Putamen (tissue), 1 donor: ENCODE results near the gene SUOX.
"Not testable (repeated sequence)": the region's sequence is repeated elsewhere in the genome, so short reads cannot be mapped to it uniquely, and the experiment has no call there.

Experiments used
- DNase-seq: peaks from one replicate; pipeline ENCODE4 v3.0.0-alpha.2; 2016; ENCODE audit warnings: low spot score

Gene SUOX

GRCh38 chr12:55996715-55997534 is at the start of gene SUOX:
Gene SUOX, plus strand, starts transcription at chr12:55997276. Its CDS starts 4,946 bp downstream, at chr12:56002222.
- peak; percentile 97 for DNase-seq

DNA sequence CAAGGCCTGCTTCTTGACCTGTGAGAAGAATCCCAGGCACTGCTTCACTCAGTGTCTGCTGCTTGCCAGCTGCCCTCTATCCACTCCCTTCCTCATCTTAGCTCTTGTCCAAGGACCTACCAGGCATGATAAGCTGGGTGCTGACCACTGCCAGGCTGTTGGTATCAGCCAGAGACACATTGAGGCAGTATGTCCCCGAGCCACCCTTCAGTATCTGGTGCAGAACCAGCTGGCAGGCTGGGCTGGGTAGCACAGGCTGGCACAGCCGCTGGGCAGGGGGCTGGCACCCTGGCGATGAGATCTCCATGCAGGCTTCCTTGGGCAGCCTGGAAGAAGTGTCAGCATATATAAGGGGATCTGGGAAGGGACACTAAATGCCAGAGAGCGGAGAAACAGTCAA is 41.7 kb upstream of the SUOX start:
- no peak for DNase-seq

GRCh38 chr12:55955800-55956508 is 41.1 kb upstream of the SUOX start:
- no peak for DNase-seq

- no peak for DNase-seq
Observed at GRCh38 chr12:55957106-55957859, 39.8 kb upstream of the SUOX start.

- DNase-seq, result no peak
Observed at GRCh38 chr12:55963760-55964159, 33.3 kb upstream of the SUOX start.

GRCh38 chr12:55965240-55965639 is 31.8 kb upstream of the SUOX start:
- no peak for DNase-seq

DNA sequence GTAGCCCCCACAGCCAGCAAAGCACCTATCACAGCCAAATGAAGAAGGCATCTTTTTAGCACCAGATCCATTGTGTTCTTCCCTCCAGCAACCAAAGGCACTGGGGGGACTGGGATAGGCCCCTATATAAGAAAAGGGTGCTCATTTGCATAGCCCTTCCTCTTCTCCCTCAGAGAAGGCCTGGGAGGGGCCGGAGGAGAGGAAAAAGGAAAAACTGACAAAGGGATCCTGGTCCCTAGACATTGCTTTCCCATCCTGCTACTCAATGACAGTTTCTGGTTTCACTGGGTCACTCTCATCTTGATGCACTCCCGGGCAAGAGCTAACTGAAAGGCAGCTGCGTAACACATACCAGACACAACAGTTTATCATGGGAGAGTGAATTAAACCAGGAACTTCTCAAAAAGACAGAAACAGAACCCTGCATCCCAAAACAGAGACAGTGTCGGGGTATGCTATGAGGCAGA is 31.1 kb upstream of the SUOX start, which contains the start of gene PMEL:
PMEL (minus strand) TSS at position 102 of the 467 bp plus-strand sequence; CDS start at position 71, 31 bp downstream.
- DNase-seq, result no peak

DNA sequence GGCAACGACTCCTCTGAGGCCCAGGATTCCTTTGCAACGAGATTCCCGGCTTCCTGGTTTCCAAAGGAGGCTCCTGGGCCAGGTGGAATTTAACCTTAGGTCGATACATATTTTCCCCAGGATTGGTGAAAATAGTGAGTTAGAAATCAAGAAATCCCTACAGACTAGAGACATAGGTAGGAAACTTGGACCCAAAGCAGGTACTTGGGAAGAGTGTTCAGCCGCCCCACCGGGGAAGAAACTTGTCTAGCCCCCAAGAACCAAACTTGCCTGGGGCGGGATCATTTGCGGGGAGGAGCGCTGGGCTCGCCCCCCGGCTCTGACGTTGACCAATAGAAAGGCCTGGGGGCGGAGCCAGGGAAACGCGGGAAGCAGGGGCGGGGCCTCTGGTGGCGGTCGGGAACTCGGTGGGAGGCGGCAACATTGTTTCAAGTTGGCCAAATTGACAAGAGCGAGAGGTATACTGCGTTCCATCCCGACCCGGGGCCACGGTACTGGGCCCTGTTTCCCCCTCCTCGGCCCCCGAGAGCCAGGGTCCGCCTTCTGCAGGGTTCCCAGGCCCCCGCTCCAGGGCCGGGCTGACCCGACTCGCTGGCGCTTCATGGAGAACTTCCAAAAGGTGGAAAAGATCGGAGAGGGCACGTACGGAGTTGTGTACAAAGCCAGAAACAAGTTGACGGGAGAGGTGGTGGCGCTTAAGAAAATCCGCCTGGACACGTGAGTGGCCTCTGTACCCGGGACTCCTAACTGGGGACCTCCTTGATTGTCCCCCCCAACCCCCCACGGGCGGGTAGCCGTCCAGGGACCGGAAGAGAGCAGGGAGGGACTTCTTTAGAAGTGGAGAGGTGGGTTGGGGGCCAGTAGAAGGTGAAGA is 30.4 kb upstream of the SUOX start, which contains the start of gene CDK2:
CDK2 (plus strand) TSS at position 423 of the 874 bp plus-strand sequence; CDS start at position 602, 179 bp downstream.
- peak; percentile 76 for DNase-seq

DNA sequence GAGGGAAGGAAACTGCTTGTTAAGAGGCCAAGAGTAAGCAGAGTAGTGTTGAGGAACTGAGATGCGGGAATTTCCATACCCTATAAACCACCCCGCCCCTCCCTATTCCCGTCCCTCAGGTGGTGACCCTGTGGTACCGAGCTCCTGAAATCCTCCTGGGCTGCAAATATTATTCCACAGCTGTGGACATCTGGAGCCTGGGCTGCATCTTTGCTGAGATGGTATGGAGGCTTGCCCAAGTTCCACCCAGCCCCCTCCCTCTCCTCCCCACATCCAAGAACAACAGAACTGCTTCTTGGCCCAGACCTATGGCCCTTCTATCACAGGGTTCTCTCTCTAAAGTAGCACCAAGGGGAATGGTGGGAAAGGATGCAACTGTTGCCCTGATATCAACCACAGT is 27.7 kb upstream of the SUOX start:
- no peak for DNase-seq

- DNase-seq, result no peak
Observed at GRCh38 chr12:55970775-55971174, 26.3 kb upstream of the SUOX start.

- no peak for DNase-seq
Observed at GRCh38 chr12:55972042-55972441, 25.0 kb upstream of the SUOX start.

GRCh38 chr12:55972456-55972855 is 24.6 kb upstream of the SUOX start:
- no peak for DNase-seq

GRCh38 chr12:55972911-55973598 is 24.0 kb upstream of the SUOX start:
- no peak for DNase-seq

GRCh38 chr12:55973599-55974307 is 23.3 kb upstream of the SUOX start, which contains the start of gene RAB5B:
Gene RAB5B, plus strand, starts transcription at chr12:55974078. Its CDS starts 12,883 bp downstream, at chr12:55986961.
- DNase-seq, result peak; percentile 100

DNA sequence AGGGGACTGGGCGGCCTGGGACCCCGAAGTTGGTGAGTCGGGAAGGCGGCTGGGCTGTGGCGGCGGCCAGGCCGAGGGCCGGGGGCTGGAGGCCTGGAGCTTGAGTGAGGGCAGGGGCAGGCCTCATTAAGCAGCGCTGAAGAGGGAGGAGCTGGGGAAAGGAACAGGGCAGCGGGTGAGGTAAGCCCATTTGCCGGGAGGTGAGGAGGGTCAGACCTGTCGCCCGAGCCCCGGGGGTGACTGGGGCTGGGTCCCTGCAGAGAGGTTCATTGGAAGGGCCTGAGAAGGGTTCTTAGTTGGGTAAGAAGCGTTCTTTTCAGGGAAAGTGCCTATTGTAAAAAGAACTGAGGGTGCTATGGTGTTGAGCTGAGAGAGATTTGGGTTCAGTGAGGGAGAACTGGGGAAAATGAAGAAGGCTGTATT is 22.8 kb upstream of the SUOX start:
- no peak for DNase-seq

- no peak for DNase-seq
Observed at GRCh38 chr12:55978393-55978792, 18.7 kb upstream of the SUOX start.

- no peak for DNase-seq
Observed at GRCh38 chr12:55979069-55979468, 18.0 kb upstream of the SUOX start.

DNA sequence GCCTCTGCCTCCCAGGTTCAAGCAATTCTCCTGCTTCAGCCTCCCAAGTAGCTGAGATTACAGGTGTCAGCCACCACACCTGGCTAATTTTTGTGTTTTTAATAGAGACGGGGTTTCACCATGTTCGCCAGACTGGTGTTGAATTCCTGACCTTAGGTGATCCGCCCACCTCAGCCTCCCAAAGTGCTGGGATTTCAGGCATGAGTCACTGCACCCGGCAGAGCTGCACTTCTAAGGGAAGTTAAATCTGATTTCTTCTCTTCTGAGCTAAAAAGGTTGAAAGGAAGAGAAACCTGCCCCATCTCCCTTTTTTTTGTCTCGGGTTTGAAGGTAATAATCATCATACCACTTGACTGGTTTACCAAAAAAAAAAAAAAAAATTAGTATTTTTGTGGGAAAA is 15.2 kb upstream of the SUOX start:
- not testable (repeated sequence) for DNase-seq

DNA sequence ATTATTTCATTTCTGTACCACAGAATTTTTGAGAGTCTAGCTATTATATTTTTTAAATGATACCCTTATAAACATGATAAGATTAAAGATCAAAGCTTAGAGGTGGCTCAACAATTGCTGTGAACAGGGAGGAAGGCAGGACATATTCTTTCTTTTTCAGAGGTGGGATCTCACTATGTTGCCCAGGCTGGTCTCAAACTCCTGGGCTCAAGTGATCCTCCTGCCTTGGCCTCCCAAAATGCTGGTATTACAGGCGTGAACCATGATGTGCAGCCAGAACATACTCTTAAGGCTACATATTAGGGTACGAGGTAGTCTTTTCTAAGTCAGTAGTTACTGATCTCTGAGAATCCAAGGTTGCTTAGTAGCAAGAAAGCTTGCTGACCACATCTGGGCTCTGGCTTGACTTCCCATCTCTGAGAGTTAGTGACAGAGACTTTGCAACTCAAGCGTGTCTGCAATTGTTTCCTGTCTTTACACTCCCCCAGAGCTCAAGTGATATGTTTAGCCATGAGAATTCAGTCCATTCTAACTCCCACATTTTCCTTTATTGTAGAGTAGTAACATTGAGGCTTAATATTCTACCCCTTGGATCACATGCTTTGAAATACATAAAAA is 14.6 kb upstream of the SUOX start:
- DNase-seq, result no peak
